A204.1 (cell line): ENCODE measurements around the gene MATCAP1.

Source experiments
- FAIRE-seq: peaks from 2 replicates; lab custom pipeline; 2012; peaks lifted over from hg19 to GRCh38; lab: Jason Lieb, UNC

MATCAP1 gene

GRCh38 chr16:67190448-67191399, 7.0 kb upstream of the MATCAP1 start:
- FAIRE-seq = no peak

- no peak for FAIRE-seq
Observed at GRCh38 chr16:67190041-67190440, 6.3 kb upstream of the MATCAP1 start, which contains the start of gene EXOC3L1. TSS of gene EXOC3L1 (minus strand) at chr16:67190136. CDS start at chr16:67189676, 460 bp downstream.

- no peak for FAIRE-seq
Observed at GRCh38 chr16:67188798-67189197, 5.0 kb upstream of the MATCAP1 start.

- no peak for FAIRE-seq
Observed at GRCh38 chr16:67188323-67188722, 4.6 kb upstream of the MATCAP1 start.

GRCh38 chr16:67187175-67187890, 3.6 kb upstream of the MATCAP1 start:
- FAIRE-seq = no peak

- FAIRE-seq = no peak
Observed at GRCh38 chr16:67186550-67186950, 2.8 kb upstream of the MATCAP1 start.

GRCh38 chr16:67185651-67186134, 1.9 kb upstream of the MATCAP1 start:
- FAIRE-seq = no peak

GRCh38 chr16:67184995-67185650, 1.4 kb upstream of the MATCAP1 start:
- no peak for FAIRE-seq

- FAIRE-seq = no peak
Observed at GRCh38 chr16:67184453-67184994, 761 bp upstream of the MATCAP1 start.

- no peak for FAIRE-seq
Observed at GRCh38 chr16:67183284-67183626, 508 bp downstream of the MATCAP1 start.

GRCh38 chr16:67182288-67182687, 1.5 kb downstream of the MATCAP1 start:
- no peak for FAIRE-seq

- FAIRE-seq = no peak
Observed at GRCh38 chr16:67181346-67181745, 2.4 kb downstream of the MATCAP1 start.

GRCh38 chr16:67180166-67180565, 3.6 kb downstream of the MATCAP1 start:
- no peak for FAIRE-seq

GRCh38 chr16:67179421-67180080, 4.2 kb downstream of the MATCAP1 start:
- no peak for FAIRE-seq

- FAIRE-seq = no peak
Observed at GRCh38 chr16:67177743-67178699, 5.7 kb downstream of the MATCAP1 start.

GRCh38 chr16:67176662-67177061, 7.1 kb downstream of the MATCAP1 start:
- FAIRE-seq = no peak

GRCh38 chr16:67174706-67175231, 9.0 kb downstream of the MATCAP1 start:
- no peak for FAIRE-seq

GRCh38 chr16:67173808-67174705, 9.7 kb downstream of the MATCAP1 start:
- FAIRE-seq = no peak

- no peak for FAIRE-seq
Observed at GRCh38 chr16:67173323-67173722, 10.4 kb downstream of the MATCAP1 start.
